Fibroblast of skin of abdomen (primary cell): ENCODE data around the gene SLC38A10.
A peak's percentile ranks its signal among the peaks of the same experiment; 100 is the strongest.

Source experiments
- DNase-seq: peaks from one replicate; pipeline ENCODE4 v3.0.0-alpha.2; 2013

SLC38A10 gene

DNA sequence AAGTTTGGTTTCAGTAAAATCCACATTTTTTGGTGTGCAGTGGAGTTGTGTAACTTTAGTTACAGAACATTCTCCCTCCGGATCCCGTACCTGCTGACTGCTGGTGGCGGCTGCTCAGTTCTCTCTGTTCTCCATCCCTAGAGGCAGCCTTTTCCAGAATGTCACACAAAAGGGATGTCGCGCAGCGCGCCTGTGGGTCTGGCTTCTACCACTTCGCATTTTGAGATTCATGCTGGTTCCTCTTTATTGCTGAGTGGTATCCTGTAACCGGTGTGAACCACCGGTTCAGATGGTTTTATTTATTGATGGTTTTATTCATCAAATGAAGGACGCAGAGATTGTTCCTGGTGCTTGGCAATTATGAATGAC lies 71.4 kb downstream of the SLC38A10 start:
- no peak for DNase-seq

DNA sequence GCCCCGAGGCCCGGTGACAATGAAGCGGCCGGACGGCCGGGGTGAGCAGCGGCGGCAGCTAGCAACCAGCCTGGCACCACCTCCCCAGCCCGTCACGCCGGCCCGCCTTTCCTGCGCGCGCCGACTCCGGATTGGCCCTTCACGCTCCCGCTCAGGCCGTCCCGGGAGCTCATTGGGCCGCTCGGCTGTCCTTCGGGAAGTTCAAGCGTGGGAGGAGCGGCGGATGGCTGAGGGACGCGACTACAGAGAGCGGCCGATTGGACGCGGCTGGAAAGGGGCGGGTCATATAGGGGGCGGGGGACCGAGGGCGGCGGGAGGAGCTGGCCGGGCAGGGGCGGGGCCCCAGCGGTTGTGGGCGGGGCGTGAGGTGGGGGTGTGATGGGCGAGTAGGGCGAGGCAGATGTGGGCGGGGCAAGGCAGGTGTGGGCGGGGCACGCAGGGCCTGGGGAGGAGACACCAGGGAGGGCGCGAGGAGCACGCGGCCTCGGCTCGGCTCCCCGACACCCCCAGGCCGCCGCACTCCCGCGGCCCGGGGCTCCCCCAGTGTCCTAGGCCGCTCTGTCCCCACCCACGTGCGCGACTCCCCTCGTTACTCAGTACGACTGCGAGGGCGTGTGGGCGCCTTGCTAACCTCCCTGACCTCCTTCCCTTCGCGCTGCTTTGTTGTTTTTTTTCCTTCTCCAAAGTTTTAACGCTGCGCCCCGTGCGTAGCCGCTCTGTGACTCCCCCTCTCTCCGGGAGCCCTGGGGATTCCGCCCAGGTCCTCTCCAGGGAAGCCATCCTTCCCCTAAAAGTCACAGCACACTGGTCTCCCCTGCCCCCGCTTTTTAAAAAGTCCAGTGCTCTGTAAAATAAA lies 72.0 kb downstream of the SLC38A10 start, which contains the start of gene CEP131:
Gene CEP131 (minus strand): TSS at position 60 of the 856 bp plus-strand sequence. CDS start 2,909 bp downstream, outside the sequence.
- peak; percentile 98 for DNase-seq

GRCh38 chr17:81222620-81222905 lies 72.5 kb downstream of the SLC38A10 start:
- no peak for DNase-seq

GRCh38 chr17:81221842-81222619 lies 73.1 kb downstream of the SLC38A10 start:
- no peak for DNase-seq

- no peak for DNase-seq
Measured at GRCh38 chr17:81221371-81221841, 73.7 kb downstream of the SLC38A10 start.

GRCh38 chr17:81219476-81220180 lies 75.5 kb downstream of the SLC38A10 start:
- DNase-seq: no peak

- no peak for DNase-seq
Measured at GRCh38 chr17:81218991-81219390, 76.1 kb downstream of the SLC38A10 start.

DNA sequence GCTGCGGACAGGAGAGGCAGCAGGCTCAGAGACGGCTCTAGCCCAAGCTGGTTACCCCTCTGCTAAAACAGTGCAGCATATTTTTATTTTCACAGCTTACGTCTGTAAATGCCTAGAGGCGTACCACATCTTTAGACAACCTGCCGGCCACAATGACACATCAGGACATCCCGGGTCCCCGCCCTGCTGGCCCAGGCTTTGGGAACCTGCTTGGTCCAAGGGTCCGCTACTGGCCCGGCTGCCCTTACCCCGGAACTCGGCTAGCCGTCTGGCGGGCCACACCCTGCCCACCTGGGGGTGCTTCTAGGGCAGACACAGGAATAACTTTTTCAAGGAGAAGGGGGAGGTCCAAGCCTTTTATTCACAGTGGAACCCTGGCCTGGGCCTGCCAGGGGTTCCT lies 76.6 kb downstream of the SLC38A10 start:
- no peak for DNase-seq

GRCh38 chr17:81217491-81217890 lies 77.6 kb downstream of the SLC38A10 start:
- no peak for DNase-seq

DNA sequence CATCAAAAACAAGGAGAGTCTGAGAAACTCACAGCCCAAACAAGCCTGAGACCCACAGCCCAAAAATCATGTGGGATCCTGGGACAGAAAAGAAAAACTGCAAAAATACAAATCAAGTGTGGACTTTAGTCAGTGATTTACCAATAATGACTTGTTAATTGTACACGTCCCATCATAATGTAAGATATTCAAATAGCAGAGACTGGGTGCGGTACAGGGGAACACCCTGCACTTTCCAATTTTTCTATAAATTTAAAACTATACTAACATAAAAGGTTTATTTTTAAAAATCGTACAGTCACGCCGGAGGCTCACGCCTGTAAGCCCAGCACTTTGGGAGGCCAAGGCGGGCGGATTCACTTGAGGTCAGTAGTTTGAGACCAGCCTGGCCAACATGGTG lies 81.1 kb downstream of the SLC38A10 start:
- no peak for DNase-seq

DNA sequence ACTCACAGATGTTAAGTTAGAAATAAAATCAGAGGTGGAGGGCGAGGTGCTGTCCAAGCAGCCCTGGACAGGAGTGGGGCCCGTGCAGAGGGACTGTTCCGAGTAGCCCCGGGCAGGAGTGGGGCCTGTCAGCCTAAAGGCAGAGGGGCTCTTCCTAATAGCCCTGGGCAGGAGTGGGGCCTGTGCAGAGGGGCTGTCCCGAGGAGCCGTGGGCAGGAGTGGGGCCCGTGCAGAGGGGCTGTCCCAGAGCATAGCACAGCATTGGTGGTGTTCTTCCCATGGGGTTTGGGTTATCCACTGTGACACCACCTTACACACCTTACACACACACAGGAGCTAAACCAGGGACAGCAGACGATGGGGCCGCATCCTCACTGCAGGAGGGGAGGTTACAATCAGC lies 82.7 kb downstream of the SLC38A10 start:
- no peak for DNase-seq

DNA sequence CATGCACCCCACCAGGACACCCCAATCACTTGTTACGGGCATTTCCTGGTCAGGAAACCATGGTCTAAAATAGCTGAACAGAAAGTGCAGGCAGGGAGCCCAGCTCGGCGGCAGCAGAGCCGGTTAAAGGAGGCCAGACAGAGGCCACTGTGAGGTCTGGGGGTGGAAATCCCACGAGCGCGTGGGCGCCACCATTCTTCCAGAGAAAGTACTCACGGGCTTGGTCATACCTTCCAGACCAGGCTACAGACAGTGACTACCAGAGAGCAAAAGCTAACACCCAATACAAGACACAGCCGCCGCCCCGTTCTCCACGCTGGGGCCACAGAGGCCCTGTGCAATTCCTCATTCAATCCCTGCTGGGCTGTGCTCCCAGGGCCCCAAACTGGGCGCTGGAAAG lies 84.2 kb downstream of the SLC38A10 start:
- DNase-seq: no peak

GRCh38 chr17:81210466-81210865 lies 84.6 kb downstream of the SLC38A10 start:
- DNase-seq: no peak

DNA sequence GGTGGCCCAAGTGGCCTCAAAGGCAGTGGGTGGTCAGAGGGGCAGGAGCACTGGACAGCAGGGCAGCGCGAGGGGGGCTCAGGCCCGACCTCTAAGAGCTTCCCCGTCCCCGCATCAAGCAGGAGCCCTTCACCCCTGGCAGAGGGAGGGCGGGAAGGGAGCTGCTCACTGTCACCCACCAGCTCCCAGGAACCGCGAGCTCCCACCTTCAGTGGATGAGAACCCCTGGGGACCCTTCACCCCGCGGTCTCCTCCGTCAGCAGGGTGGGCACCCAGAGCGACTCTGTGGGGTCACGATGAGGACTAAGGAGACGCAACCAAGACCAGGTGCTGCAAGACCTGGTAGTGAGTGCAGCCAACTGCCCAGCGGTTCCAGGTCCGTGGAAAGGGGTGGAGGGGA lies 86.0 kb downstream of the SLC38A10 start:
- no peak for DNase-seq

DNA sequence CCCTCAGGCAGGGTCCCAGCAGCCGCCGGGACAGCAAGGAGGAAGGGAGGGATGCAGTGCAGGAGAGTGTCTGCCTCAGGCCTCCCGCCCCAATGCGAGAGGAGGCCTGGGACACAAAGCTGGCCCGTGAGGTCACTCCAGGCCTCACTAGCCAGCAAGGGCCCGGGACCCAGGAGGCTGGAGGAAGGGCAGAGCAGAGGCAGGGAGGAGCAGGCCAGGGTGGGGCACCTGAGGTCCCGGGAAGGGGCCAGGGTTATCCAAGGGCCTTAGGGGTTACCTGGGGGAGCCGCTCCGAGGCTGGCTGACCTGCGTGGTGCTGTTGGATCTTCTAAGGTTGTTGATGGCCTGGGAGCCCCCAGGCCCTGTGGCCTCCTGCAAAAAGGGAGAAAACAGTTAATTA lies 86.5 kb downstream of the SLC38A10 start:
- no peak for DNase-seq

DNA sequence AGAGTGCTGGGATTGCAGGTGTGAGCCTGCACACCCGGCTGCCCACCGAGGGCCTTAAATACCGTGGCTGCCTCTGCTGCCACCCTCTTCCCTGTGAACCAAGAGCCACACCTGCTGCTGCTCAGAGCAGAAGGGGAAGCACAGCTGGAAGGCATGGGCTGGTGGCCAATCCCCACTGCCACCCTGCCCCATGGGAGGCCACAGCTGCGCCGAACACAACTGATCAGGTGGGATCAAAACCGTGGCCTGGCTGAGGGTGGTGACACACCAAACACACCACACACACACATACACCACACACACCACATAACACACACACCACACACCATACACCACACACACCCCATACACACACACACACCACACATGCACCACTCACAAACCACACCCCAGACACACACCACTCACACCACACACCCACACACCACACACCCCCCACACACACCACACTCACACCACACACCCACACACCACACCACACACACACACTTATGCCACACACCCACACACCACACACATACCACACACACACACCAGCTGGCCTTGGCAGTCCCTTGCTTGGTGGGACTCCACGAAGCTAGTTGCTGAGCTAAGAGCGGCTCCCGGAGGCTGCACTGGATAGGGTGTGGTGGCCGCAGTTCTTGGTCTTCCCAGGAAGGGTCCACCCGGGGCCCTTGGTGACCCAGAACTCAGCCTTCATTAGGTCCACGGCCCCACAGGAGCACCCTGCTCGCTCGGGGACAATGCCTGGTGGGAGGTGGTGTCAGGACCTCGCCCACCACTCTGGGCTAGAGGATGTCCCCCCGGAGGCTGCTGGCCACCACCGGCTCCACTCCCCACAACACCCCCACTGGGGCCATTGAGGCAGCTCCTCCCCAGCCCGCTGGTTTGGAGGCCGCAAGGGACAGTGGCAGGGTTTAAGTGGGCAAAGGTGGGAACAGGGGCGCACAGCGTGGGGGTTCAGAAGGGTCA lies 87.2 kb downstream of the SLC38A10 start:
- no peak for DNase-seq

DNA sequence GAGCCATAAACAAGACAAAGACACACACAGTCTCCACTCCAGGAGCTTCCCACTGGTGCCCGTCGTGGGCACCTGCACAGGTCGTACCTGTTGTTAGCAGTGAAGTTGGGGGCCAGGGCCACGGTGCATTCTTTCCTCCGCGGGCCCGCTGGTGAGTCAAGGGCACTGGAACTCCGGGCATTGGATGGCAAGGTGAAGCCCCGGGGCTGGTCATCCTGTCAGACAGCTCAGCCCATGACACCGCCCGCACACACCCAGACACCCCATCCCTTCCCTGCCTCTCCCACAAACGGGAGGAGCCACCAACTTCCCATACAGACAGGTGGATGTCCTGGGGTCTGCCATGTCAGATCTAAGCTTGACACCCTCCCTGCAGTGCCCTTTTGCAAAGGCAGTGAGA lies 88.5 kb downstream of the SLC38A10 start:
- no peak for DNase-seq

DNA sequence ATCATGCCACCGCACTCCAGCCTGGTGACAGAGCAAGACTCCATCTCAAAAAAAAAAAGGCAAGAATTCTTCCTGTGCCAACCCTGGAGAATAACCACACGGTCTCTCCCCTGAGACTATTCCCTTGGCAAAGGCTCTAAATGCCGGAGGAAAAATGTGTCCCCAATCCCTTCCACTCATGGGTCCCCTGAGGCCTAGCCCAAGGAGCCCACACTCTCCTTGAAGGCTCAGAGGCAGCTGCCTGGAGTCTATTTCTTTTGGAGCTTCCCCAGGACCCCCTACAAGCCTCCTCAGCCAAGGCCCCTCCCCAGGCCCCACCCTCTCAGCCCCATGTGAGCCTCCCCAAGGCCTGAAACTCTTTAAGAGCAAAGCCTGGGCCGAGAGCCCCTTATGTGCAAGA lies 88.9 kb downstream of the SLC38A10 start:
- no peak for DNase-seq

DNA sequence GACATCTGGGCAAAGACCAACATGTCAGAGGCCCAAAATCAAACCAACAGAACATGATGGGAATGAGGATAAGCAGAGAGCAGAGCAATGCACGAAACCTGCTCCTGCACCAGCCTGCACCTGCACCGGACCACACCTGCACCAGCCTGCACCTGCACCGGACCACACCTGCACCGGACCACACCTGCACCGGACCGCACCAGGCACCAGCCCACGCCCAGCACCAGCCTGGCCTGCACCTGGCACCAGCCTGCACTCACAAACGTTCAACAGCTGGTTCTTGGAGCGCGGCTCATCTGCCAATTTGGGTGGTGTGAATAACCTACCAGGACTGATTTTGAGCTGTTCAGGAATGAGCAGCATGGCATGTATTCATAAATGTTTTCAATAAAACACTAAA lies 90.5 kb downstream of the SLC38A10 start:
- no peak for DNase-seq

DNA sequence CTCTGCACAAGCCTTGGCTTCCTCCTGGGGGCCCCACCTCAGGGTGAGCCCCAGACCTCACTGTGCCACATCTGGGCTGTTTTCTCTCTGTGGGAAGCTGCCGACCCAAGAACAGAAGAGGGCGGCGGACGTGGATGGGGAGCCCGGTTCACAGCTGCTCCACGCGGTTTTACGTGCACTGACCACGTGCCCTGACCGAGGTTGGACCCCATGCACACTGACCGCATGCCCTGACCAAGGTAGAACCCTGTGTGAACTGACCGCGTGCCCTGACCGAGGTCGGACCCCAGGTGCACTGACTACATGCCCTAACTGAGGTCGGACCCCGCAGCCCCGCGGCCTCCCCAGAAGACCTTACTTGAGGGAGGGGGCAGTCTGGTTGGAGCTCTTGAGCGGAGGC lies 92.0 kb downstream of the SLC38A10 start:
- no peak for DNase-seq

DNA sequence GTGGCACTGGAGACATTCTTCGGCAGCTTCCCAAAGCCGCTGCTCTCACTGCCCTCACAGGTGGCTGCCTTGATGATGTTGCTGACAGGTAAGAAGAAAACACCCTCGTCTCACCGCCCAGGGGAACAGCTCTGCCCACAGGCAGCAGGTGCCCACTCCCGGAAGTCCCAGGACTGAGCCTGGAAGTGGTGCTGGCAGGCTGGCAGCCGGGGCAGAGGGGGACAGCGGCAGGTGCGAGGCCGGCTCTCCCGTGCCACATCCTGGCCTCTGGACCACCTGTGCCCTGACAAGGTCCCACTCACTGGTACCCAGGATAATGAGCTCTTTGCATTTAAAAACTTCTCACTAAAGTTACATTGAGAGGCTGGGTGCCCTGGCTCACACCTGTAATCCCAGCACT lies 92.8 kb downstream of the SLC38A10 start:
- DNase-seq: no peak
